Suprapubic skin (tissue), 3 donors: ENCODE results near the gene CLIC3.

Experiments
- CTCF ChIP-seq, 2 donors: fragments of 200-600 bp in 1 of 2; fragments of 450-650 bp in 1 of 2; sonication (generic) in 1 of 2; IDR thresholded peaks; one replicate each; pipeline ENCODE4 v1.5.1; 2016 to 2019; ENCODE audit warnings: antibody characterized with exemption in 2 of 2, mild to moderate bottlenecking in 1 of 2, moderate library complexity in 1 of 2
- EP300 ChIP-seq: sonication (generic); formaldehyde crosslinking; IDR thresholded peaks from one replicate; pipeline ENCODE4 v1.6.1; 2017; ENCODE audit warnings: antibody characterized with exemption
- POLR2A ChIP-seq, 2 donors: fragments of 450-650 bp; IDR thresholded peaks; one replicate each; pipeline ENCODE4 v1.6.1; 2017; ENCODE audit warnings: antibody characterized with exemption in 2 of 2, mild to moderate bottlenecking in 2 of 2, moderate library complexity in 2 of 2

- TF ChIP-seq CTCF (IDR thresholded peaks at IDR 0.05), result no peak
- no peak for TF ChIP-seq EP300
- TF ChIP-seq POLR2A (IDR thresholded peaks at IDR 0.05), result no peak
Observed at GRCh38 chr9:136971746-136972145, 24.6 kb downstream of the CLIC3 start.
